ENCODE results near the gene BCAS1.

BCAS1 gene

GRCh38 chr20:54078296-54078984 is 8.0 kb upstream of the BCAS1 start:
- no peaks in the 10 kb centered on the region for H3K36me3 Mint-ChIP-seq (ENCODE audit: low read depth)
- no peak for DNase-seq
- H3K27me3 Mint-ChIP-seq (ENCODE audit: low read depth, poor library complexity) = no peaks in the 10 kb centered on the region
- H3K4me3 Mint-ChIP-seq = no peak overlapping the region
- H3K4me1 Mint-ChIP-seq = peaks cover 27% of the 10 kb centered on the region
- no peak for TF ChIP-seq CTCF (IDR thresholded peaks at IDR 0.05)
- H3K9me3 Mint-ChIP-seq = no peaks in the 10 kb centered on the region
- no peak overlapping the region for H3K27ac Mint-ChIP-seq

GRCh38 chr20:54076259-54076658 is 5.9 kb upstream of the BCAS1 start:
- DNase-seq = no peak
- no peak overlapping the region for H3K27ac Mint-ChIP-seq
- H3K9me3 Mint-ChIP-seq = no peaks in the 10 kb centered on the region
- H3K27me3 Mint-ChIP-seq (ENCODE audit: low read depth, poor library complexity) = no peaks in the 10 kb centered on the region
- H3K4me1 Mint-ChIP-seq = peaks cover 16% of the 10 kb centered on the region
- no peak overlapping the region for H3K4me3 Mint-ChIP-seq
- TF ChIP-seq CTCF (IDR thresholded peaks at IDR 0.05) = no peak
- no peaks in the 10 kb centered on the region for H3K36me3 Mint-ChIP-seq (ENCODE audit: low read depth)

GRCh38 chr20:54075322-54075721 is 4.9 kb upstream of the BCAS1 start:
- H3K4me3 Mint-ChIP-seq = no peak overlapping the region

GRCh38 chr20:54074511-54074910 is 4.1 kb upstream of the BCAS1 start:
- TF ChIP-seq CTCF (IDR thresholded peaks at IDR 0.05) = no peak
- no peak overlapping the region for H3K4me3 Mint-ChIP-seq
- no peaks in the 10 kb centered on the region for H3K9me3 Mint-ChIP-seq
- H3K4me1 Mint-ChIP-seq = peaks cover 6% of the 10 kb centered on the region
- H3K27me3 Mint-ChIP-seq (ENCODE audit: low read depth, poor library complexity) = no peaks in the 10 kb centered on the region
- no peak overlapping the region for H3K27ac Mint-ChIP-seq
- DNase-seq = no peak
- no peaks in the 10 kb centered on the region for H3K36me3 Mint-ChIP-seq (ENCODE audit: low read depth)

More at GRCh38 chr20:54075322-54075721, 4.9 kb upstream of the BCAS1 start:
- Mint-ChIP-seq H3K9me3 (no peaks in the 10 kb centered on the region), H3K27me3 (ENCODE audit: low read depth, poor library complexity) (no peaks in the 10 kb centered on the region), H3K27ac (no peak overlapping the region), H3K36me3 (ENCODE audit: low read depth) (no peaks in the 10 kb centered on the region), H3K4me1 (peaks cover 8% of the 10 kb centered on the region)
- no peak for TF ChIP-seq CTCF (IDR thresholded peaks at IDR 0.05)
- no peak for DNase-seq

GRCh38 chr20:54073288-54073687 is 2.9 kb upstream of the BCAS1 start:
- H3K36me3 Mint-ChIP-seq (ENCODE audit: low read depth) = no peaks in the 10 kb centered on the region
- DNase-seq = no peak
- H3K27me3 Mint-ChIP-seq (ENCODE audit: low read depth, poor library complexity) = peaks cover 3% of the 10 kb centered on the region
- no peak overlapping the region for H3K4me3 Mint-ChIP-seq
- H3K9me3 Mint-ChIP-seq = no peaks in the 10 kb centered on the region
- no peak overlapping the region for H3K27ac Mint-ChIP-seq
- peaks cover 7% of the 10 kb centered on the region for H3K4me1 Mint-ChIP-seq
- no peak for TF ChIP-seq CTCF (IDR thresholded peaks at IDR 0.05)

GRCh38 chr20:54069501-54069971 is 858 bp downstream of the BCAS1 start:
- H3K4me3 Mint-ChIP-seq = no peak overlapping the region

More at GRCh38 chr20:54069501-54069971, 858 bp downstream of the BCAS1 start:
- no peak for TF ChIP-seq CTCF (IDR thresholded peaks at IDR 0.05)
- Mint-ChIP-seq H3K36me3 (ENCODE audit: low read depth) (no peaks in the 10 kb centered on the region), H3K27ac (no peak overlapping the region), H3K9me3 (no peaks in the 10 kb centered on the region), H3K27me3 (ENCODE audit: low read depth, poor library complexity) (peaks cover 10% of the 10 kb centered on the region), H3K4me1 (peaks cover 18% of the 10 kb centered on the region)
- DNase-seq = no peak
